Fibroblast of skin of back (primary cell): ENCODE results near the gene SLC4A11.
"Not testable (repeated sequence)": the region's sequence is repeated elsewhere in the genome, so short reads cannot be mapped to it uniquely, and the experiment has no call there.

Experiments
- DNase-seq: peaks from one replicate; pipeline ENCODE4 v3.0.0-alpha.2; 2013

The SLC4A11 gene

GRCh38 chr20:3227506-3227905 lies 11.5 kb downstream of the SLC4A11 start:
- DNase-seq = no peak

- DNase-seq = no peak
These were observed 12.1 kb downstream of the SLC4A11 start for GRCh38 chr20:3226864-3227263.

GRCh38 chr20:3226093-3226492 lies 12.9 kb downstream of the SLC4A11 start:
- DNase-seq = no peak

GRCh38 chr20:3224681-3225421 lies 14.1 kb downstream of the SLC4A11 start:
- DNase-seq = no peak

- DNase-seq = no peak
These were observed 14.9 kb downstream of the SLC4A11 start for GRCh38 chr20:3223994-3224680.

- DNase-seq = no peak
These were observed 15.4 kb downstream of the SLC4A11 start for GRCh38 chr20:3223651-3223993.

GRCh38 chr20:3222635-3223600 lies 16.1 kb downstream of the SLC4A11 start:
- peak; percentile 51 for DNase-seq

GRCh38 chr20:3221398-3222226 lies 17.4 kb downstream of the SLC4A11 start:
- DNase-seq = no peak

GRCh38 chr20:3218307-3218988 lies 20.5 kb downstream of the SLC4A11 start:
- peak; percentile 40 for DNase-seq

GRCh38 chr20:3215359-3215917 lies 23.6 kb downstream of the SLC4A11 start:
- DNase-seq = not testable (repeated sequence)

GRCh38 chr20:3213226-3213625 lies 25.8 kb downstream of the SLC4A11 start:
- DNase-seq = no peak

- DNase-seq = no peak
These were observed 28.6 kb downstream of the SLC4A11 start for GRCh38 chr20:3210346-3210745.

GRCh38 chr20:3209946-3210317 lies 29.1 kb downstream of the SLC4A11 start:
- DNase-seq = peak; percentile 8

GRCh38 chr20:3209257-3209945 lies 29.6 kb downstream of the SLC4A11 start, which contains the start of gene ITPA:
Gene ITPA (plus strand): TSS chr20:3209498. CDS start chr20:3209552, 54 bp downstream.
- peak; percentile 56 for DNase-seq

GRCh38 chr20:3208786-3209256 lies 30.2 kb downstream of the SLC4A11 start:
- no peak for DNase-seq

- DNase-seq = peak; percentile 77
These were observed 34.7 kb downstream of the SLC4A11 start, which contains the start of gene DDRGK1 for GRCh38 chr20:3204124-3204794. Gene DDRGK1 (minus strand): TSS chr20:3204682. CDS start chr20:3204627, 55 bp downstream.

GRCh38 chr20:3203315-3204123 lies 35.5 kb downstream of the SLC4A11 start:
- peak; percentile 28 for DNase-seq

GRCh38 chr20:3202965-3203314 lies 36.0 kb downstream of the SLC4A11 start:
- DNase-seq = no peak
